Mesothelial cell of epicardium (in vitro differentiated cells): ENCODE measurements around the gene NELFB. TPM values are rescaled to one million over a fixed set of nuclear protein-coding genes. Genes with fewer than 3 reads are reported as not detected.
A peak's percentile ranks its signal among the peaks of the same experiment; 100 is the strongest.

ENCODE experiments used
- DNase-seq, 2 experiments: peaks; one replicate each; pipeline ENCODE4 v3.0.0; 2021; ENCODE audit warnings: low spot score in 2 of 2; ENCODE audit not compliant: unreplicated experiment in 2 of 2
- H3K27ac Mint-ChIP-seq: 2 replicates; pipeline ENCODE4 v1.8.0; 2021; ENCODE audit warnings: mixed read lengths
- H3K27me3 Mint-ChIP-seq: 2 replicates; pipeline ENCODE4 v1.8.0; 2021; ENCODE audit warnings: low read depth, mixed read lengths
- H3K36me3 Mint-ChIP-seq: 2 replicates; pipeline ENCODE4 v1.8.0; 2021; ENCODE audit warnings: mixed read lengths
- H3K4me1 Mint-ChIP-seq: 2 replicates; pipeline ENCODE4 v1.8.0; 2021; ENCODE audit warnings: mixed read lengths
- H3K4me3 Mint-ChIP-seq: 2 replicates; pipeline ENCODE4 v1.8.0; 2021; ENCODE audit warnings: mild to moderate bottlenecking, moderate library complexity, mixed read lengths
- H3K9me3 Mint-ChIP-seq: 2 replicates; pipeline ENCODE4 v1.8.0; 2021; ENCODE audit warnings: mixed read lengths
- total RNA-seq: library from RNA; stranded (reverse); gene quantifications from 3 replicates; pipeline ENCODE4 v1.2.1, GENCODE V29; 2021
- TF ChIP-seq, protein P1 (sequence below): fragments of 200-600 bp; sonication (generic); IDR thresholded peaks from one replicate; pipeline ENCODE4 v1.5.0; 2021; ENCODE audit warnings: antibody characterized with exemption; ENCODE audit not compliant: unreplicated experiment

NELFB gene
- total RNA-seq, 1 donor from 2014 or later, result 53.3 TPM

DNA sequence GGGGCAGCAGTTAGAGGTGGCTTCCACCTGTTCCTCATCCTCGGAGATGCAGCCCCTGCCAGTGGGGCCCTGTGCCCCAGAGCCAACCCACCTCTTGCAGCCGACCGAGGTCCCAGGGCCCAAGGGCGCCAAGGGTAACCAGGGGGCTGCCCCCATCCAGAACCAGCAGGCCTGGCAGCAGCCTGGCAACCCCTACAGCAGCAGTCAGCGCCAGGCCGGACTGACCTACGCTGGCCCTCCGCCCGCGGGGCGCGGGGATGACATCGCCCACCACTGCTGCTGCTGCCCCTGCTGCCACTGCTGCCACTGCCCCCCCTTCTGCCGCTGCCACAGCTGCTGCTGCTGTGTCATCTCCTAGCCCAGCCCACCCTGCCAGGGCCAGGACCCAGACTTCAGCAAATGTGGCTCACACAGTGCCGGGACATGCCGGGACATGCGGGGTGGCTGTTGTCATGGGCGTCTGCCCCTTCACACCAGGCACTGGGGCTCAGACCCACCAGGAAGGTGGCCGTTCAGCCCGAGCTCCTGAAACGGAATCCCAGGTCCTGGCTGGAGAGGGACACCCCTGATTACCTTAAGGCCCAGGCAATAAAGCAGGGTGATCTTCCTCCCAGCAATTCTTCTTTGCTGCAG, 29.3 kb upstream of the NELFB start:
- TF ChIP-seq, protein P1, sequence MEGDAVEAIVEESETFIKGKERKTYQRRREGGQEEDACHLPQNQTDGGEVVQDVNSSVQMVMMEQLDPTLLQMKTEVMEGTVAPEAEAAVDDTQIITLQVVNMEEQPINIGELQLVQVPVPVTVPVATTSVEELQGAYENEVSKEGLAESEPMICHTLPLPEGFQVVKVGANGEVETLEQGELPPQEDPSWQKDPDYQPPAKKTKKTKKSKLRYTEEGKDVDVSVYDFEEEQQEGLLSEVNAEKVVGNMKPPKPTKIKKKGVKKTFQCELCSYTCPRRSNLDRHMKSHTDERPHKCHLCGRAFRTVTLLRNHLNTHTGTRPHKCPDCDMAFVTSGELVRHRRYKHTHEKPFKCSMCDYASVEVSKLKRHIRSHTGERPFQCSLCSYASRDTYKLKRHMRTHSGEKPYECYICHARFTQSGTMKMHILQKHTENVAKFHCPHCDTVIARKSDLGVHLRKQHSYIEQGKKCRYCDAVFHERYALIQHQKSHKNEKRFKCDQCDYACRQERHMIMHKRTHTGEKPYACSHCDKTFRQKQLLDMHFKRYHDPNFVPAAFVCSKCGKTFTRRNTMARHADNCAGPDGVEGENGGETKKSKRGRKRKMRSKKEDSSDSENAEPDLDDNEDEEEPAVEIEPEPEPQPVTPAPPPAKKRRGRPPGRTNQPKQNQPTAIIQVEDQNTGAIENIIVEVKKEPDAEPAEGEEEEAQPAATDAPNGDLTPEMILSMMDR, result no peak
- H3K36me3 Mint-ChIP-seq, result no peaks in the 10 kb centered on the region
- H3K4me1 Mint-ChIP-seq, result peaks cover 9% of the 10 kb centered on the region
- H3K27ac Mint-ChIP-seq, result no peak overlapping the region
- H3K4me3 Mint-ChIP-seq, result peak overlapping the region; percentile 22
- H3K27me3 Mint-ChIP-seq, result peaks cover 4% of the 10 kb centered on the region
- H3K9me3 Mint-ChIP-seq, result no peaks in the 10 kb centered on the region
- no peak for DNase-seq

DNA sequence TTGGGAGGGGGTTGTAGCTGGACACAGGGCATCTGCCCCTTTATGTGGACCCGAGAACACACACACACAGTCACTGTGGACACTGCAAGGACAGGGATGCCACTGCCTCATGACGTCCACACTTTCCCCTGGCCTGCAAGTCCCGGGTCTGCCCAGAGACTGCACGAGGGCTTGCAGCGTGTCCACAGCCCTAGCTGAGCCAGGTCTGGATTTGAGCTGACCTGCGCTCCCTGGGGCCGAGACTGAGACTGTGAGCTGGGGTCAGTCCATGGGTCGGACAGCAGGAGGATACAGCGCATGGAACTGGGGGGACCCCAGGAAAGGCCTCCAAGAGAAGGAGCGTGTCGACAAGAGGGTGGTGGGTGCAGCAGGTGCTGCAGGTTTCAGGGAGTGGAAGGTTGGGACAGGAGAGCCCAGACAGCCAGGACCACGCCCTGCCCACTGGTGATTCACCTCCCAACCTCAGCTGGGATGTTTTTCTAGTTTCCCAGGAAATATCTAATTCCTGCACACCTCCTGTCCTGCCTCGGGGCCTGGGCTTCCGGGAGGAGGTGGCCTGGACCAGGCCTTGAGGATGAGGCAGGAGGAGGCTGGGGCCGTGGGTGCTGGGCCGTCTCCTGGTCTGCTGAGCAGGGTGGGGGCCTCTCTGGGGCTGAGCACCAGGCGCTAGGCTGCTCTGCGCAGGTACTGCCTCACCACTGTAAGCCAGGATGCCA, 28.6 kb upstream of the NELFB start:
- peaks cover 9% of the 10 kb centered on the region for H3K4me1 Mint-ChIP-seq
- DNase-seq, result no peak
- no peak overlapping the region for H3K27ac Mint-ChIP-seq
- H3K9me3 Mint-ChIP-seq, result no peaks in the 10 kb centered on the region
- peak overlapping the region; percentile 8 for H3K4me3 Mint-ChIP-seq
- TF ChIP-seq, protein P1, result no peak
- H3K36me3 Mint-ChIP-seq, result no peaks in the 10 kb centered on the region
- H3K27me3 Mint-ChIP-seq, result peaks cover 4% of the 10 kb centered on the region

DNA sequence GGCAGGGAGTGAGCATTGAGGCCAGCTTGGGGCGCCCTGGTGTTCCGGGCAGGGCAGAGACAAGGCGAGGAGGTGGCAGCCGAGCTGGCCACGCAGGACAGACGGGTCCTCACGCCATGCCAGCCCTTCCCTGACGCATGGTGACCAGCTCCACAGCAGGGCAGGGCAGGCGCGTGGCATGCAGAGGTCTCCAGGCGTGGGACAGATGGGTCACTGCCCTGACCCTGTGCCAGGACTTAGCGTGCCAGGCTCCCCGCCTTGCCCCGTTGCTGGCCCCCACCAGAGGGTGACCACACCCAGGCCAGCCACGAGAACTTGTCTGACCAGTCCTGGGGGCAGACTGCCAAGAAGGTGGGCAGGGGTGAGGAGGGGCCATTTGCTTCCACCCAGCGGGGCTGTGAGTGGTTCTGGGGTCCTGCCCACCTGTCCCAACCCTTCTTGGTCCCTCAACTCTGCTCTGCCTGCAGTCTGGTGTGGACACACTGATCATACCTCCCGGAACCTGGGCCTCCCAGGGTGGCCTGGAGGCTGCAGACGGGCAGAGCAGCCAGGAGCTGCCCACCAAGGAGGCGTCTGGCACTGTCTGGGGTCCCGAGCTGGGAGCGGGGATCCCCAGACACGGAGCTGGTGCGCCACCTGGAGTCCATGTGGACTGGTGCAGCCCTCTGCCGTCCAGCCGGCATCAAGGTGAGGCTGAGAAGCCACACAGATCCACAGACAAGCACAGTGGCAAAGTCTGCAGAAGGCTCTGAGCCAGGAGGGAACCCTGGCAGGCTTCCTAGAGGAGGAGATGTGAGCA, 27.9 kb upstream of the NELFB start, which contains the start of gene RNF224:
Gene RNF224 (plus strand): TSS at position 449 of the 799 bp plus-strand sequence. CDS start 834 bp downstream, outside the sequence.
- H3K27ac Mint-ChIP-seq, result peak within 1 kb of the TSS; percentile 90
- TF ChIP-seq, protein P1, result peak; percentile 87
- no peaks in the 10 kb centered on the region for H3K36me3 Mint-ChIP-seq
- H3K4me1 Mint-ChIP-seq, result peaks cover 9% of the 10 kb centered on the region
- H3K4me3 Mint-ChIP-seq, result peak within 1 kb of the TSS; percentile 33
- no peaks in the 10 kb centered on the region for H3K9me3 Mint-ChIP-seq
- peak; percentile 69 to 87 for DNase-seq
- H3K27me3 Mint-ChIP-seq, result peaks cover 4% of the 10 kb centered on the region

DNA sequence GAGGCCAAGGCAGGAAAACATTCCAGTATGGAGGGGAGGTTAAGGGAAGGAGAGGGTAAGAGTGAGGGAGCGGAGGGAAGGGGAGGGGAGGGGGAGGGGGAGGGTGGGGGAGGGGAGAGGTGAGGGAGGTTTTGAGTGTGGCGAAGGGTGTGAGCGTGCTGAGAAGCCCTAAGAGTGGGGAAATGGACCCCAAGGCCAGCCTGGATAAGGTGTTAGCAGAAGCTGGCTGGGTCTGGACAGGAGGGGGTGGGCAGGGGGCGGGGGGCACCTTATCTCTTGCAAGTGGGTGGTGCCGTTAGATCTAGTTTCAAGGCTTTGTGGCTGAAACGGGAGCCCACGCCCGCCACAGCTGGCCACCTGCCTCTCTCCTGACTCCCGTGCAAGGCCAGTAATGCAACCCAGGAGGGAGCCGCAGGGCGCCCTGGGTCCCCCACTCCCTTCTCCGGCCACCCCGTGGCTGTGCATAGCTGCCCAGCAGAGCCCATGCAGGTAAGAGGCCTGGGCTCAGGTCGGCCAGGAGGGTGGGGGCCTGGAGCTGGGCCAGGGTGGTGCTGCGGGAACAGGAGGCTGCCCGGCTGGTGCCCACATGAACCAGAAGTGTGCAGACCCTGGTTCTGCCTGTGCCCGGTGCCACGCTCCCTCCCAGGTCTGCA, 27.1 kb upstream of the NELFB start:
- Mint-ChIP-seq H3K9me3 (no peaks in the 10 kb centered on the region), H3K4me1 (peaks cover 8% of the 10 kb centered on the region), H3K27ac (peak overlapping the region; percentile 90), H3K27me3 (peaks cover 3% of the 10 kb centered on the region), H3K36me3 (no peaks in the 10 kb centered on the region), H3K4me3 (no peak overlapping the region)
- DNase-seq, result no peak
- TF ChIP-seq, protein P1, result no peak

DNA sequence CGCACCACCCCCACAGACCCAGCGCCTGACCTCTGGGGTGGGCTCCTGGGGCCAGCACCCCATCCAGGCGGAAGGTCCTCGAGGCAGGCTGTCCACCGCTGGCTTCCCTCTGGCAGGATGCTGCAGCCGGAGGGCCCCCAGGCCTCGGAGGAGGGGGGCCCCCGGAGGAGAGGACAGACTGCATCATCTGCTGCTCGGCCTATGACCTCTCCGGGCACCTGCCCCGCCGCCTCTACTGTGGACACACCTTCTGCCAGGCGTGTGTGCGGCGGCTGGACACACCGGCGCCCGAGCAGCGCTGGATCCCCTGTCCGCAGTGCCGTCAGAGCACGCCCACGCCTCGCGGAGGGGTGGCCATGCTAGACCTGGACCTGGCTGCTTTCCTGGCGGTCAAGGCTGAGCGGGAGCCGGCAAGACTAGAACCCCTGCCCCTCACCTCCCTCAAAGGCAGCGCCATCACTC, 26.6 kb upstream of the NELFB start:
- Mint-ChIP-seq H3K27ac (no peak overlapping the region), H3K4me3 (no peak overlapping the region), H3K9me3 (no peaks in the 10 kb centered on the region), H3K36me3 (no peaks in the 10 kb centered on the region), H3K4me1 (peaks cover 7% of the 10 kb centered on the region), H3K27me3 (peaks cover 3% of the 10 kb centered on the region)
- TF ChIP-seq, protein P1, result no peak
- no peak for DNase-seq
